Measurements from ENCODE around the gene OTUD3. TPM values are rescaled to one million over a fixed set of nuclear protein-coding genes. Genes with fewer than 3 reads are reported as not detected.

OTUD3 gene
- total RNA-seq, 1 experiment from 2014 or later: 9.7 TPM

DNA sequence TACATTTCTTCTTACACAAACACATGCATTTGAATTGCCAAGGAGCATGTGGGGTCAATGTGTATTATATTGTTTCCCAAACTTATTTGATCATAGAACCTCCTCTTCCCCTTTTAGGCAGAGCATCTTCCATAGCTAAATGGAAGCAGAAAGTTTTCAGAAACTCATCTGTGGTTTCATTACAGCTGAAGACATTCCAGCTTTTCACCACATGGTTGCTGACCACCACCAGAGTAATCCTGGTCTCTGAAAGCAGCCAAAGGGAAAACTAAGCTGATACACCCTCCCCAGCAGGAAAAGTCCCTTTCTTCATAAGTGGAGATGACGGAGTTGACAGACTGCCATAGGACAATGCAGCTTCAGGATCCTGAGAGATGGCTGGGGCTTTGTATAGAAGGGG lies 30.2 kb upstream of the OTUD3 start:
- no peak overlapping the region for H2AFZ ChIP-seq
- H3K4me2 ChIP-seq: no peak overlapping the region
- no peaks in the 10 kb centered on the region for H3K27me3 ChIP-seq (ENCODE audit: insufficient read depth, low read depth)
- H3K27ac ChIP-seq: no peak overlapping the region
- H3K4me1 ChIP-seq (replicated peaks; ENCODE audit: insufficient read depth): no peaks in the 10 kb centered on the region
- no peaks in the 10 kb centered on the region for H3K9me2 ChIP-seq (ENCODE audit: insufficient read depth)
- TF ChIP-seq CTCF (conservative IDR thresholded peaks at IDR 0.05) (no peak), EZH2 (IDR thresholded peaks at IDR 0.05; ENCODE audit: low read depth) (no peak)
- H3K4me3 ChIP-seq: no peak overlapping the region
- H3F3A ChIP-seq (ENCODE audit: insufficient read depth, low read depth): no peaks in the 10 kb centered on the region
- no peaks in the 10 kb centered on the region for H3K36me3 ChIP-seq (ENCODE audit: low read depth)
- CTCF ChIA-PET: no interaction called here
- no peaks in the 10 kb centered on the region for H3K9me3 ChIP-seq (ENCODE audit: insufficient read depth, low read depth)
- POLR2A ChIA-PET (ENCODE audit: unreplicated experiment): interaction anchor here (0.7 kb wide), 1 partner anchor 1297 kb away, joined by 5 read pairs; no protein-coding TSS in a partner anchor
- H3K79me2 ChIP-seq (ENCODE audit: low read depth): no peaks in the 10 kb centered on the region
- intact Hi-C loops (cut with micrococcal nuclease; ENCODE audit: unreplicated experiment): no loop called here
- DNase-seq: no peak
- no peaks in the 10 kb centered on the region for H4K20me1 ChIP-seq (ENCODE audit: insufficient read depth)
- BruUV-seq (replicated peaks): no TSS peak

DNA sequence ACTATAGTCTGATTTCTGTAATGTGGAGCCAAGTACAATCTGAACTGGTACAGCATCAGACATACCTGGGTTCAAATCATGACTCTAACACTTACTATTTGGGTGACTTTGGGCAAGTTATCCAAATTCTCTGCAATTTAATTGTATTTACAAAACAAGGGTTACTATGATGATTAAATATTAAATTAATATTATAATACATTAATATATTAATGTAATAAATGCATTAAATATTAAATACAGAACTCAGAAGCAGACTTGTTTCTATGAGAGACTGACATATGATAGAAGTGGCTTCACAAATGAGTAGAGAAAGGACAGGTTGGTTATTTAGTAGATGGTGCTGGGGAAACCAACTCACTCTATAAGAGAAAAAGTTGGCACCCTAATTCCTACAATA lies 27.3 kb upstream of the OTUD3 start:
- intact Hi-C loops (cut with micrococcal nuclease; ENCODE audit: unreplicated experiment): no loop called here

GRCh38 chr1:19858893-19859292 lies 23.3 kb upstream of the OTUD3 start:
- Histone ChIP-seq H3K9me2 (ENCODE audit: insufficient read depth) (no peaks in the 10 kb centered on the region), H3K79me2 (ENCODE audit: low read depth) (no peaks in the 10 kb centered on the region), H3K4me1 (replicated peaks; ENCODE audit: insufficient read depth) (no peaks in the 10 kb centered on the region), H3F3A (ENCODE audit: insufficient read depth, low read depth) (no peaks in the 10 kb centered on the region), H3K27ac (no peak overlapping the region), H3K9me3 (ENCODE audit: insufficient read depth, low read depth) (peaks cover 7% of the 10 kb centered on the region; the same call in 1 of the 2 replicates), H4K20me1 (ENCODE audit: insufficient read depth) (no peaks in the 10 kb centered on the region), H2AFZ (no peak overlapping the region), H3K27me3 (ENCODE audit: insufficient read depth, low read depth) (no peaks in the 10 kb centered on the region), H3K4me3 (no peak overlapping the region), H3K4me2 (no peak overlapping the region), H3K36me3 (ENCODE audit: low read depth) (no peaks in the 10 kb centered on the region)
- ChIA-PET POLR2A (ENCODE audit: unreplicated experiment) (no interaction called here), CTCF (interaction anchor here (0.7 kb wide), 1 partner anchor 19 kb away, joined by 18 read pairs; no protein-coding TSS in a partner anchor)
- no TSS peak for BruUV-seq (replicated peaks)
- TF ChIP-seq EZH2 (IDR thresholded peaks at IDR 0.05; ENCODE audit: low read depth) (no peak), CTCF (conservative IDR thresholded peaks at IDR 0.05) (no peak)
- intact Hi-C loops (cut with micrococcal nuclease; ENCODE audit: unreplicated experiment): no loop called here
- no peak for DNase-seq

More for the DNA sequence above, 27.3 kb upstream of the OTUD3 start:
- no peaks in the 10 kb centered on the region for H3K9me3 ChIP-seq (ENCODE audit: insufficient read depth, low read depth)
- no peak overlapping the region for H3K27ac ChIP-seq
- H3F3A ChIP-seq (ENCODE audit: insufficient read depth, low read depth): no peaks in the 10 kb centered on the region
- ChIA-PET POLR2A (ENCODE audit: unreplicated experiment) (no interaction called here), CTCF (interaction anchor here (0.7 kb wide), 1 partner anchor 70 kb away, joined by 9 read pairs; no protein-coding TSS in a partner anchor)
- BruUV-seq (replicated peaks): no TSS peak
- H2AFZ ChIP-seq: no peak overlapping the region
- no peaks in the 10 kb centered on the region for H3K36me3 ChIP-seq (ENCODE audit: low read depth)
- H3K79me2 ChIP-seq (ENCODE audit: low read depth): no peaks in the 10 kb centered on the region
- H3K4me2 ChIP-seq: no peak overlapping the region
- H3K4me1 ChIP-seq (replicated peaks; ENCODE audit: insufficient read depth): no peaks in the 10 kb centered on the region
- H4K20me1 ChIP-seq (ENCODE audit: insufficient read depth): no peaks in the 10 kb centered on the region
- TF ChIP-seq EZH2 (IDR thresholded peaks at IDR 0.05; ENCODE audit: low read depth): no peak
- no peak overlapping the region for H3K4me3 ChIP-seq
- DNase-seq: no peak
- no peaks in the 10 kb centered on the region for H3K27me3 ChIP-seq (ENCODE audit: insufficient read depth, low read depth)
- no peaks in the 10 kb centered on the region for H3K9me2 ChIP-seq (ENCODE audit: insufficient read depth)

DNA sequence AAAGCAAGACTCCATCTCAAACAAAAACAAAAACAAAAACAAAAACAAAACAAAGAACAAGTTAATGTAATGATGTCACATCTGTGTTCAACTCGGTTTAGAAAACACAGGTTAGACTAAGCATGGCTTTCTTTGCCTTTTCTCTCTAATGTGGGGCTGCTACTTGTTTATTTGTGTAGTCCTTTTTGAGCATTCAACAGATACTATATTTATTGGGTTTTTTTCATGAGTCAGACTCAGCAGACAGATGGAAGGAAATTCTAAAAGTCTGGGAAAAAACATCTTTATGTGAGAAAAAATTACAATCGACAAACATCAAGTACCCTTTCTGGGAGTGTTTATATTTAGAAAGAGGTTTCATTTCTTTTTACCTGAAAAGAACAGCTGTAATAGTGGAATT lies 22.3 kb upstream of the OTUD3 start:
- no peak for DNase-seq
- H3K9me3 ChIP-seq (ENCODE audit: insufficient read depth, low read depth): peaks cover 7% of the 10 kb centered on the region; the same call in 1 of the 2 replicates
- H3K27ac ChIP-seq: no peak overlapping the region
- ChIA-PET POLR2A (ENCODE audit: unreplicated experiment) (no interaction called here), CTCF (no interaction called here)
- intact Hi-C loops (cut with micrococcal nuclease; ENCODE audit: unreplicated experiment): loop anchor here (10.0 kb wide), 1 partner anchor 55 kb away; no protein-coding TSS in a partner anchor
- H3K27me3 ChIP-seq (ENCODE audit: insufficient read depth, low read depth): no peaks in the 10 kb centered on the region
- no peak overlapping the region for H3K4me3 ChIP-seq
- H3K9me2 ChIP-seq (ENCODE audit: insufficient read depth): no peaks in the 10 kb centered on the region
- H2AFZ ChIP-seq: no peak overlapping the region
- H3K36me3 ChIP-seq (ENCODE audit: low read depth): no peaks in the 10 kb centered on the region
- H3K79me2 ChIP-seq (ENCODE audit: low read depth): no peaks in the 10 kb centered on the region
- H3K4me1 ChIP-seq (replicated peaks; ENCODE audit: insufficient read depth): no peaks in the 10 kb centered on the region
- no peaks in the 10 kb centered on the region for H4K20me1 ChIP-seq (ENCODE audit: insufficient read depth)
- no peak for TF ChIP-seq CTCF (conservative IDR thresholded peaks at IDR 0.05)
- TF ChIP-seq EZH2 (IDR thresholded peaks at IDR 0.05; ENCODE audit: low read depth): no peak
- no peaks in the 10 kb centered on the region for H3F3A ChIP-seq (ENCODE audit: insufficient read depth, low read depth)
- no TSS peak for BruUV-seq (replicated peaks)
- no peak overlapping the region for H3K4me2 ChIP-seq

Data from PC-9 (cell line).